Smooth muscle cell (in vitro differentiated cells): ENCODE results near the gene PCNX2. TPM values are rescaled to one million over a fixed set of nuclear protein-coding genes. Genes with fewer than 3 reads are reported as not detected.

ENCODE experiments used
- DNase-seq: peaks from one replicate; lab custom pipeline; 2025; ENCODE audit not compliant: unreplicated experiment; lab: John Stamatoyannopoulos, UW
- H2AFZ ChIP-seq: fragments of 200-600 bp; sonication (generic); 2 replicates; pipeline ENCODE4 v1.6.0; 2016; ENCODE audit warnings: antibody characterized with exemption, low read depth, mild to moderate bottlenecking
- H3F3A ChIP-seq: fragments of 200-600 bp; sonication (generic); 2 replicates; pipeline ENCODE4 v1.6.0; 2017; ENCODE audit warnings: antibody characterized with exemption, low read depth
- H3K27ac ChIP-seq: fragments of 200-600 bp; sonication (generic); 2 replicates; pipeline ENCODE4 v1.5.1; 2016; ENCODE audit warnings: low read depth, mild to moderate bottlenecking
- H3K27me3 ChIP-seq: fragments of 200-600 bp; sonication (generic); 2 replicates; pipeline ENCODE4 v1.6.1; 2016; ENCODE audit warnings: low read depth, mild to moderate bottlenecking
- H3K36me3 ChIP-seq: fragments of 200-600 bp; sonication (generic); 2 replicates; pipeline ENCODE4 v1.5.1; 2016; ENCODE audit warnings: low read depth
- H3K4me1 ChIP-seq: fragments of 200-600 bp; sonication (generic); 2 replicates; pipeline ENCODE4 v1.5.1; 2016; ENCODE audit warnings: low read depth
- H3K4me2 ChIP-seq: fragments of 200-600 bp; sonication (generic); 2 replicates; pipeline ENCODE4 v1.6.0; 2016; ENCODE audit warnings: mild to moderate bottlenecking
- H3K4me3 ChIP-seq: fragments of 200-600 bp; sonication (generic); 2 replicates; pipeline ENCODE4 v1.5.1; 2016; ENCODE audit warnings: mild to moderate bottlenecking
- H3K79me2 ChIP-seq: fragments of 200-600 bp; sonication (generic); 2 replicates; pipeline ENCODE4 v1.6.0; 2016; ENCODE audit warnings: low read depth, mild to moderate bottlenecking
- H3K9ac ChIP-seq: fragments of 200-600 bp; sonication (generic); 2 replicates; pipeline ENCODE4 v1.6.0; 2016; ENCODE audit warnings: low read depth
- H3K9me3 ChIP-seq: fragments of 200-600 bp; sonication (generic); replicated peaks from 2 replicates; pipeline ENCODE4 v1.5.1; 2016; ENCODE audit warnings: low read depth
- H4K20me1 ChIP-seq: fragments of 200-600 bp; sonication (generic); 2 replicates; pipeline ENCODE4 v1.6.0; 2016; ENCODE audit warnings: low read depth
- CTCF ChIP-seq: fragments of 200-600 bp; sonication (generic); IDR thresholded peaks from 2 replicates; pipeline ENCODE4 v1.5.1; 2017; ENCODE audit warnings: borderline replicate concordance, mild to moderate bottlenecking, antibody characterized with exemption; ENCODE audit not compliant: insufficient read depth, poor library complexity, severe bottlenecking
- WGBS: methylation state at CpG from one replicate; pipeline ENCODE4 v1.1.7; 2016; ENCODE audit warnings: low lambda C conversion rate; 5-methylcytosine and 5-hydroxymethylcytosine counted together
- polyA plus RNA-seq: library from polyadenylated mRNA; unstranded; fragments of >200 nt; fragmentation: Nextera tagmentation; extraction: Ambion mirVana; gene quantifications from 2 replicates; pipeline ENCODE4 v1.2.1, GENCODE V29; 2016
- total RNA-seq: library from RNA; depleted of rRNA; stranded (reverse); fragments of >200 nt; gene quantifications from 2 replicates; pipeline ENCODE4 v1.2.3, GENCODE V29; 2014

Gene PCNX2
- total and polyA plus RNA-seq, 2 experiments from 2014 or later = 4.7 to 18.2 TPM

- no peaks in the 10 kb centered on the region for H3K36me3 ChIP-seq
- TF ChIP-seq CTCF = no peak
- H3K4me3 ChIP-seq = no peak overlapping the region
- H3K4me1 ChIP-seq = no peaks in the 10 kb centered on the region
- H2AFZ ChIP-seq = no peak overlapping the region
- no peaks in the 10 kb centered on the region for H3K27me3 ChIP-seq
- no peak for DNase-seq
- no peaks in the 10 kb centered on the region for H3F3A ChIP-seq
- no peak overlapping the region for H3K9ac ChIP-seq
- 95% methylated on average over 1 of the region's 1 CpG for WGBS
- H3K79me2 ChIP-seq = no peaks in the 10 kb centered on the region
- no peaks in the 10 kb centered on the region for H4K20me1 ChIP-seq
- no peaks in the 10 kb centered on the region for H3K9me3 ChIP-seq
- H3K4me2 ChIP-seq = no peak overlapping the region
- no peak overlapping the region for H3K27ac ChIP-seq
Measured at GRCh38 chr1:233121947-233122559, 173.5 kb downstream of the PCNX2 start.

GRCh38 chr1:233114860-233115259 lies 180.7 kb downstream of the PCNX2 start:
- H3K27me3 ChIP-seq = no peaks in the 10 kb centered on the region
- no peak for DNase-seq
- peak overlapping the region; percentile 81 for H3K9ac ChIP-seq
- peaks cover 20% of the 10 kb centered on the region for H3K4me1 ChIP-seq
- H2AFZ ChIP-seq = no peak overlapping the region
- no peaks in the 10 kb centered on the region for H3K36me3 ChIP-seq
- 74% methylated on average over 5 of the region's 5 CpGs for WGBS
- TF ChIP-seq CTCF = no peak
- H3K27ac ChIP-seq = peak overlapping the region; percentile 94
- H3K79me2 ChIP-seq = no peaks in the 10 kb centered on the region
- no peaks in the 10 kb centered on the region for H4K20me1 ChIP-seq
- no peak overlapping the region for H3K4me3 ChIP-seq
- peak overlapping the region; percentile 76 for H3K4me2 ChIP-seq
- peaks cover 29% of the 10 kb centered on the region for H3F3A ChIP-seq
- no peaks in the 10 kb centered on the region for H3K9me3 ChIP-seq

GRCh38 chr1:233114159-233114558 lies 181.4 kb downstream of the PCNX2 start:
- Histone ChIP-seq H3K79me2 (no peaks in the 10 kb centered on the region), H4K20me1 (no peaks in the 10 kb centered on the region), H3K36me3 (no peaks in the 10 kb centered on the region), H3K4me3 (no peak overlapping the region), H3K9ac (peak overlapping the region; percentile 81), H3K4me2 (peak overlapping the region; percentile 76), H2AFZ (no peak overlapping the region), H3F3A (peaks cover 29% of the 10 kb centered on the region), H3K27me3 (no peaks in the 10 kb centered on the region), H3K9me3 (no peaks in the 10 kb centered on the region), H3K27ac (peak overlapping the region; percentile 94), H3K4me1 (peaks cover 20% of the 10 kb centered on the region)
- TF ChIP-seq CTCF = no peak
- no peak for DNase-seq
- WGBS = 61% methylated on average over 5 of the region's 5 CpGs
